Fibroblast of lung (primary cell): Measurements from ENCODE around the gene SALL3. TPM values are rescaled to one million over a fixed set of nuclear protein-coding genes. Genes with fewer than 3 reads are reported as not detected.

ENCODE experiments used
- DNase-seq, 2 donors: peaks; one replicate each; pipeline versions ENCODE4 v3.0.0 to v3.0.0-alpha.2; 2010; ENCODE audit warnings: low read depth in 2 of 2
- H2AFZ ChIP-seq: 2 replicates; pipeline ENCODE4 v1.5.1; 2012; ENCODE audit warnings: low read length, control low read depth, inconsistent platforms
- H3K27ac ChIP-seq: 2 replicates; pipeline ENCODE4 v1.5.1; 2011; ENCODE audit warnings: low read length, control low read depth; ENCODE audit not compliant: insufficient read depth
- H3K27me3 ChIP-seq: 2 replicates; pipeline ENCODE4 v1.5.1; 2011; ENCODE audit warnings: mild to moderate bottlenecking, low read length; ENCODE audit not compliant: control insufficient read depth, insufficient read depth
- H3K36me3 ChIP-seq: 2 replicates; pipeline ENCODE4 v1.5.1; 2011; ENCODE audit warnings: low read length; ENCODE audit not compliant: control insufficient read depth, insufficient read depth
- H3K4me1 ChIP-seq: 2 replicates; pipeline ENCODE4 v1.5.1; 2011; ENCODE audit warnings: low read length; ENCODE audit not compliant: control insufficient read depth, insufficient read depth; ENCODE audit errors: extremely low read depth
- H3K4me2 ChIP-seq: 2 replicates; pipeline ENCODE4 v1.5.1; 2011; ENCODE audit warnings: low read length, control low read depth; ENCODE audit not compliant: insufficient read depth; ENCODE audit errors: extremely low read depth
- H3K4me3 ChIP-seq, 4 experiments: fragments of 200-600 bp in 1 of 4; sonication (generic) in 1 of 4; replicated peaks in 1 of 4; 2 replicates each; pipeline ENCODE4 v1.5.1; 2011 to 2016; ENCODE audit warnings: low read length in 4 of 4, low read depth in 3 of 4, mild to moderate bottlenecking in 3 of 4, control low read depth in 2 of 4, inconsistent platforms in 1 of 4, mixed read lengths in 1 of 4; ENCODE audit not compliant: insufficient read depth in 1 of 4; ENCODE audit errors: control extremely low read depth in 1 of 4
- H3K79me2 ChIP-seq: 2 replicates; pipeline ENCODE4 v1.5.1; 2012; ENCODE audit warnings: mild to moderate bottlenecking, low read length, inconsistent platforms; ENCODE audit not compliant: control insufficient read depth, insufficient read depth
- H3K9ac ChIP-seq: 2 replicates; pipeline ENCODE4 v1.5.1; 2011; ENCODE audit warnings: mild to moderate bottlenecking, low read length, control low read depth; ENCODE audit not compliant: insufficient read depth
- H3K9me3 ChIP-seq: 2 replicates; pipeline ENCODE4 v1.5.1; 2012; ENCODE audit warnings: low read depth, low read length; ENCODE audit not compliant: control insufficient read depth, insufficient read depth
- H4K20me1 ChIP-seq: 2 replicates; pipeline ENCODE4 v1.5.1; 2011; ENCODE audit warnings: low read length; ENCODE audit not compliant: control insufficient read depth, insufficient read depth; ENCODE audit errors: extremely low read depth
- EZH2 ChIP-seq: IDR thresholded peaks from 2 replicates; pipeline ENCODE4 v1.5.1; 2012; ENCODE audit warnings: low read length, control low read depth, mild to moderate bottlenecking; ENCODE audit errors: missing control alignments
- polyA plus RNA-seq, 2 donors: library from polyadenylated mRNA; depleted of rRNA in 1 of 2; stranded (reverse) in 1 of 2; unstranded in 1 of 2; fragments of >200 nt; gene quantifications; 2 replicates each; pipeline ENCODE4 v1.2.1, GENCODE V29; 2011 to 2012; ENCODE audit warnings: missing spikeins in 1 of 2
- total RNA-seq: library from RNA; depleted of rRNA; stranded (reverse); fragments of >200 nt; gene quantifications from 2 replicates; pipeline ENCODE4 v1.2.1, GENCODE V29; 2014
- TF ChIP-seq, protein P1 (sequence below), 2 donors: IDR thresholded peaks in 1 of 2; conservative IDR thresholded peaks in 1 of 2; 1 replicate in 1 of 2; 2 replicates in 1 of 2; pipeline ENCODE4 v1.5.1; 2011 to 2012; ENCODE audit warnings: low read length in 2 of 2, control low read depth in 1 of 2, inconsistent platforms in 1 of 2, low read depth in 1 of 2, mild to moderate bottlenecking in 1 of 2

SALL3 gene
- total and polyA plus RNA-seq, 2 donors (not counting 1 experiment from before 2014, with no cell fraction given) = not detected

DNA sequence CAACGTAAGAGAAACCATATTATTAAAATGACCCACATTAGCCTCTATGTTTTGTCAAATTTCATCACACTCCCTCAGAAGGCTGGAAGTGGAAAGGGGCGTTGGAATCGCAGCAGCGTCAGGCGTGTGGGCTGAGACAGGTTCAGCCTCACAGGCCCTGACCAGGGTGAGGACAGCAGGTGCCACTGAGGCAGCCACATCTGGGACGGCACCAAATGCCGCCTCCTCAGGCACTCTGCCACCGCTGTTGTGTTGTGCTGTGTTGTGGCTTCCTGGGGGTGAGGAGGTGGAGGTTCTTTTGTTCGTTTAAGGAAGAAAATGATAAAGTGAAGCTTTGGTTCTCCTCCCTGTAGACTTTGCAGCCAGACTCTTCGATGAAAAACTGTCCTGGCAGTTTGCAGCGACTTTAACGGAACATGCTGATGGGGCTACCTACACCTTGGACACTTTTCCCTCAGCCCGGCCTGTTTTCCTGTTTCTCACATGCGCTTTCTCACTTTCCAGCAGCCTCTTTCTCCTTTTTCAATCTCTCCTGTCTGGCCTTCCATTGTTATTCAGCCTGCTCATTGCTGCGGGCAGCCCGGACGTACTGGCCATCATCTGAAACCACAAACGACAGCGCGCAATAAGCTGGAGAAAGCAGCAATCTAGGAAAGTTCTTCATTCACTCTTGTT lies 44.9 kb upstream of the SALL3 start:
- Histone ChIP-seq H3K79me2 (no peaks in the 10 kb centered on the region), H3K4me3 (no peak overlapping the region), H3K4me1 (no peaks in the 10 kb centered on the region), H4K20me1 (no peaks in the 10 kb centered on the region), H3K36me3 (no peaks in the 10 kb centered on the region), H3K9ac (no peak overlapping the region), H3K27me3 (no peaks in the 10 kb centered on the region), H2AFZ (no peak overlapping the region), H3K4me2 (no peak overlapping the region), H3K9me3 (no peaks in the 10 kb centered on the region), H3K27ac (no peak overlapping the region)
- TF ChIP-seq EZH2 = no peak
- TF ChIP-seq, protein P1, sequence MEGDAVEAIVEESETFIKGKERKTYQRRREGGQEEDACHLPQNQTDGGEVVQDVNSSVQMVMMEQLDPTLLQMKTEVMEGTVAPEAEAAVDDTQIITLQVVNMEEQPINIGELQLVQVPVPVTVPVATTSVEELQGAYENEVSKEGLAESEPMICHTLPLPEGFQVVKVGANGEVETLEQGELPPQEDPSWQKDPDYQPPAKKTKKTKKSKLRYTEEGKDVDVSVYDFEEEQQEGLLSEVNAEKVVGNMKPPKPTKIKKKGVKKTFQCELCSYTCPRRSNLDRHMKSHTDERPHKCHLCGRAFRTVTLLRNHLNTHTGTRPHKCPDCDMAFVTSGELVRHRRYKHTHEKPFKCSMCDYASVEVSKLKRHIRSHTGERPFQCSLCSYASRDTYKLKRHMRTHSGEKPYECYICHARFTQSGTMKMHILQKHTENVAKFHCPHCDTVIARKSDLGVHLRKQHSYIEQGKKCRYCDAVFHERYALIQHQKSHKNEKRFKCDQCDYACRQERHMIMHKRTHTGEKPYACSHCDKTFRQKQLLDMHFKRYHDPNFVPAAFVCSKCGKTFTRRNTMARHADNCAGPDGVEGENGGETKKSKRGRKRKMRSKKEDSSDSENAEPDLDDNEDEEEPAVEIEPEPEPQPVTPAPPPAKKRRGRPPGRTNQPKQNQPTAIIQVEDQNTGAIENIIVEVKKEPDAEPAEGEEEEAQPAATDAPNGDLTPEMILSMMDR (conservative IDR thresholded peaks at IDR 0.05 in 1 of 2, IDR thresholded peaks at IDR 0.05 in 1 of 2; ENCODE audit: low read depth in 1 of 2, low read length in 2 of 2) = no peak
- DNase-seq = no peak

DNA sequence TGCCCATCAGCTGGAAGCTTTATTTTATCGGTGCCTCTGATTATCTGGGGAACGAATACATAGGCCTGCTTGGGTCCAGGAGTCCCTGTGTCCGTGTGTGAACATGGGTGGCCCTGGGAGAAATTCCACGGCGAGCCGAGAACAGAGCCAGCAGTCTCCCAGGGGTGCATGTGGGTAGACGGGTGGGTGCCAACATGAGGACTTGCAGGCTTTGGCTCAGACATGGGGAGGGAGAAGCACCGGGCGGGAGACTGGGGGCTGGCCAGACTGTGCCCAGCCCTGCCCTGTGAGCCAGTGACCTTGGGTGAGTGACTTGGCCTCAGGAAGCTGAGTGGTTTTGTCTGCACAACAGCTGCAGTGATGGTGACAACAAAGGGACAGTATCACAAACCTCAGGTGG lies 44.2 kb upstream of the SALL3 start:
- Histone ChIP-seq H3K9ac (no peak overlapping the region), H3K36me3 (no peaks in the 10 kb centered on the region), H3K79me2 (no peaks in the 10 kb centered on the region), H3K27ac (no peak overlapping the region), H3K4me1 (no peaks in the 10 kb centered on the region), H3K4me3 (no peak overlapping the region), H3K27me3 (no peaks in the 10 kb centered on the region), H2AFZ (no peak overlapping the region), H3K4me2 (no peak overlapping the region), H4K20me1 (no peaks in the 10 kb centered on the region), H3K9me3 (no peaks in the 10 kb centered on the region)
- no peak for DNase-seq
- TF ChIP-seq, protein P1 (conservative IDR thresholded peaks at IDR 0.05 in 1 of 2, IDR thresholded peaks at IDR 0.05 in 1 of 2; ENCODE audit: low read depth in 1 of 2, low read length in 2 of 2) = no peak
- TF ChIP-seq EZH2 = no peak

DNA sequence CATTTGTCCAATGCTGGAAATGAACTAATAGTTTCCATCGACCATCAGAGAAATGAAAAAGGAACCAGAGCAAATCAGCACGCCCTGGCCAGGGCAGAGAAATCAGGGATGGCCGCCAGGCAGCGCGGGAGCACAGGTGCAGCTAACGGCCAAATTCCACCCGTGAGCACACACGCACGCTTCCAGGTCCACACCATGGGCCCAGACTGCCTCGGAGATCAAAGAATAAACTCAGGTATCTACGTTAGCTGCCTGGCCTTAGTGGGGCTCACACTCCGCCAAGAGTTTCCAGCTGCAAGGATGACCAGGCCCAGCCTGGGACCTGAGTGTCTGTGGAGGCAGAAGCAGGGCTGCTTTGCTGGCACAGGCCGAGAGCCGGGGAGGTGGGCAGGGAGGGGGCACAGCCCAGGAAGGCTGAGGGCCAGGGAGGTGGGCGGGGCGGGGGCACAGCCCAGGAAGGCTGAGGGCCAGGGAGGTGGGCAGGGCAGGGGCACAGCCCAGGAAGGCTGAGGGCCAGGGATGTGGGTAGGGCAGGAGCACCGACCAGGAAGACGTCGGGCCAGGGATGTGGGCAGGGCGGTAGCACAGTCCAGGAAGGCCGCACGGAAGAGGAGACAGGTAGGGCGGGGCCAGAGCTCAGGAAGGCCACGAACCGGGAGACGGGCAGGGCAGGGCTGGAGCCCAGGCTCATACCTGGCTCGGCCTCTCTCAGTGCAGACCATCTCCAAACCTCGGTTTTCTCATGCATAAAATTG lies 43.2 kb upstream of the SALL3 start:
- Histone ChIP-seq H3K79me2 (no peaks in the 10 kb centered on the region), H3K9ac (no peak overlapping the region), H3K27ac (no peak overlapping the region), H3K9me3 (no peaks in the 10 kb centered on the region), H3K4me3 (no peak overlapping the region), H4K20me1 (no peaks in the 10 kb centered on the region), H2AFZ (no peak overlapping the region), H3K4me1 (no peaks in the 10 kb centered on the region), H3K36me3 (no peaks in the 10 kb centered on the region), H3K27me3 (no peaks in the 10 kb centered on the region), H3K4me2 (no peak overlapping the region)
- DNase-seq = no peak
- TF ChIP-seq, protein P1 (conservative IDR thresholded peaks at IDR 0.05 in 1 of 2, IDR thresholded peaks at IDR 0.05 in 1 of 2; ENCODE audit: low read depth in 1 of 2, low read length in 2 of 2) = no peak
- no peak for TF ChIP-seq EZH2
